ENCODE data around the gene STK4. TPM values are rescaled to one million over a fixed set of nuclear protein-coding genes. Genes with fewer than 3 reads are reported as not detected.

The STK4 gene
- total RNA-seq, 1 experiment from 2014 or later, result 43.0 TPM

- Histone ChIP-seq H3K4ac (ENCODE audit: low read depth, low read length) (no peak overlapping the region), H2AK5ac (ENCODE audit: insufficient read length, low read length) (no peak overlapping the region), H3K23me2 (ENCODE audit: insufficient read length, low read depth, low read length, poor library complexity, severe bottlenecking) (peaks cover 6% of the 10 kb centered on the region), H3K4me1 (ENCODE audit: insufficient read depth, low read length) (0 out of 2 replicates have a peak, but pooled peaks cover 2% of the 10 kb centered on the region), H4K5ac (ENCODE audit: insufficient read length, low read depth, low read length) (no peak overlapping the region), H4K8ac (replicated peaks; ENCODE audit: insufficient read length, low read depth, low read length) (no peak overlapping the region), H2BK20ac (ENCODE audit: low read depth, low read length, poor library complexity, severe bottlenecking) (no peak overlapping the region), H3K4me2 (ENCODE audit: insufficient read depth, insufficient read length, low read length) (no peak overlapping the region), H4K20me1 (ENCODE audit: control insufficient read depth, insufficient read depth, insufficient read length) (no peaks in the 10 kb centered on the region), H2BK5ac (ENCODE audit: insufficient read length, low read length) (no peak overlapping the region), H3K18ac (ENCODE audit: insufficient read length, low read depth, low read length) (no peak overlapping the region), H3K27me3 (ENCODE audit: insufficient read depth, low read length) (no peaks in the 10 kb centered on the region; the same call in 1 of the 2 replicates), H4K91ac (ENCODE audit: insufficient read length, low read depth, low read length) (no peak overlapping the region), H2AFZ (ENCODE audit: low read length) (no peak overlapping the region), H3K14ac (ENCODE audit: insufficient read depth, low read length) (no peak overlapping the region), H3K9me3 (ENCODE audit: control insufficient read depth, low read depth, low read length) (no peaks in the 10 kb centered on the region), H2BK12ac (ENCODE audit: insufficient read length, low read depth, low read length) (no peak overlapping the region), H2BK15ac (ENCODE audit: low read depth, low read length) (no peak overlapping the region), H3K27ac (ENCODE audit: insufficient read length, low read depth, low read length) (no peak overlapping the region), H3K79me1 (ENCODE audit: insufficient read depth, low read depth, low read length, poor library complexity, severe bottlenecking) (peaks cover 4% of the 10 kb centered on the region), H3K56ac (ENCODE audit: insufficient read length, low read depth, low read length) (no peak overlapping the region), H3K79me2 (ENCODE audit: insufficient read depth, low read length) (no peaks in the 10 kb centered on the region), H3K23ac (ENCODE audit: insufficient read length, low read depth, low read length) (no peak overlapping the region), H3K9ac (ENCODE audit: extremely low read depth, insufficient read length, low read length) (no peak overlapping the region), H3T11ph (ENCODE audit: low read length) (no peak overlapping the region), H2BK120ac (ENCODE audit: low read depth, low read length, poor library complexity, severe bottlenecking) (no peak overlapping the region)
- TF ChIP-seq CTCF (conservative IDR thresholded peaks at IDR 0.05), result no peak
- no peaks in the 10 kb centered on the region; a peak in 1 of 5 replicates for H3K9me3 Mint-ChIP-seq
- peaks cover 29% of the 10 kb centered on the region for H3K27me3 Mint-ChIP-seq (ENCODE audit: low read depth)
- no peak for DNase-seq
- no peak overlapping the region for H3K27ac Mint-ChIP-seq
- peaks cover 27 to 34% of the 10 kb centered on the region in 2 experiments for H3K4me1 Mint-ChIP-seq
- WGBS (ENCODE audit: extremely low coverage, insufficient read length, low lambda C conversion rate), result no CpG with 5 or more reads among the region's 8 CpGs
- H3K4me3 Mint-ChIP-seq, result peak overlapping the region; percentile 87 to 95; a peak in 4 of 5 replicates
- peaks cover 26 to 44% (median 42%) of the 10 kb centered on the region in 3 experiments; a peak in 6 of 7 replicates for H3K36me3 Mint-ChIP-seq (ENCODE audit: insufficient read depth in 1 of 3, low read depth in 3 of 3)
These were observed 8.0 kb upstream of the STK4 start for GRCh38 chr20:44958276-44958675.

All from H9 (cell line).